Suprapubic skin (tissue), 4 donors: ENCODE data around the gene RIMKLA.

ENCODE experiments used
- EP300 ChIP-seq: sonication (generic); formaldehyde crosslinking; IDR thresholded peaks from one replicate; pipeline ENCODE4 v1.6.1; 2017; ENCODE audit warnings: antibody characterized with exemption
- POLR2A ChIP-seq, 2 donors: fragments of 450-650 bp; IDR thresholded peaks; one replicate each; pipeline ENCODE4 v1.6.1; 2017; ENCODE audit warnings: antibody characterized with exemption in 2 of 2, mild to moderate bottlenecking in 2 of 2, moderate library complexity in 2 of 2
- POLR2AphosphoS5 ChIP-seq, 3 donors: sonication (generic); formaldehyde crosslinking; IDR thresholded peaks; one replicate each; pipeline ENCODE4 v1.6.1; 2017; ENCODE audit warnings: antibody characterized with exemption in 3 of 3
- TF ChIP-seq, protein P1 (sequence below), 2 donors: fragments of 200-600 bp in 1 of 2; fragments of 450-650 bp in 1 of 2; sonication (generic) in 1 of 2; IDR thresholded peaks; one replicate each; pipeline ENCODE4 v1.5.1; 2016 to 2019; ENCODE audit warnings: antibody characterized with exemption in 2 of 2, mild to moderate bottlenecking in 1 of 2, moderate library complexity in 1 of 2

DNA sequence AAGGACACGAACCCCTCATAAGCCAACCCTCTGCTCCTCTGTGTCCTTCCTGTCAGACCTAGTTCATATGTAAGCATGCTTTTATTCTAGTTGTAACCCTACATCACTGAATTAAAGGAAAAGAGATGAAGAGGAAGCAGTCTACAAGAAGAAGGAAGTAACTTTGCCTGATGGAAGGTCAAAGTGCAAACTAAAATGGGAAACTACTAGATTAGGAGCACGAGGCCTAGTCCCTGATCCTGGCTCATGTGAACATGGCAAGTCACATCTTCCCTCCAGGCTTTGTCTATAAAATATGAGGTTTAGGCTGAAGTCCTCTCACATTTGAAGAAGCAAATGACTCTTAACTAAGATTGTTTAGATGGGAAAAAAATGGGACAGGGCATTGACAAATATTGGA, 62.1 kb downstream of the RIMKLA start:
- TF ChIP-seq POLR2A (IDR thresholded peaks at IDR 0.05) (no peak), POLR2AphosphoS5 (IDR thresholded peaks at IDR 0.05) (no peak), EP300 (no peak)
- TF ChIP-seq, protein P1, sequence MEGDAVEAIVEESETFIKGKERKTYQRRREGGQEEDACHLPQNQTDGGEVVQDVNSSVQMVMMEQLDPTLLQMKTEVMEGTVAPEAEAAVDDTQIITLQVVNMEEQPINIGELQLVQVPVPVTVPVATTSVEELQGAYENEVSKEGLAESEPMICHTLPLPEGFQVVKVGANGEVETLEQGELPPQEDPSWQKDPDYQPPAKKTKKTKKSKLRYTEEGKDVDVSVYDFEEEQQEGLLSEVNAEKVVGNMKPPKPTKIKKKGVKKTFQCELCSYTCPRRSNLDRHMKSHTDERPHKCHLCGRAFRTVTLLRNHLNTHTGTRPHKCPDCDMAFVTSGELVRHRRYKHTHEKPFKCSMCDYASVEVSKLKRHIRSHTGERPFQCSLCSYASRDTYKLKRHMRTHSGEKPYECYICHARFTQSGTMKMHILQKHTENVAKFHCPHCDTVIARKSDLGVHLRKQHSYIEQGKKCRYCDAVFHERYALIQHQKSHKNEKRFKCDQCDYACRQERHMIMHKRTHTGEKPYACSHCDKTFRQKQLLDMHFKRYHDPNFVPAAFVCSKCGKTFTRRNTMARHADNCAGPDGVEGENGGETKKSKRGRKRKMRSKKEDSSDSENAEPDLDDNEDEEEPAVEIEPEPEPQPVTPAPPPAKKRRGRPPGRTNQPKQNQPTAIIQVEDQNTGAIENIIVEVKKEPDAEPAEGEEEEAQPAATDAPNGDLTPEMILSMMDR (IDR thresholded peaks at IDR 0.05) = no peak
